K562 (cell line): ENCODE results near the gene GGCT. TPM values are rescaled to one million over a fixed set of nuclear protein-coding genes. Genes with fewer than 3 reads are reported as not detected.

Experiments used
- ZFPM2 ChIP-seq: fragments of 250-450 bp; sonication (Bioruptor Pico); IDR thresholded peaks from 2 replicates; pipeline ENCODE4 v1.5.1; 2022; ENCODE audit warnings: mild to moderate bottlenecking
- ZNF3 ChIP-seq: fragments of 250-450 bp; sonication (Bioruptor Pico); IDR thresholded peaks from 2 replicates; pipeline ENCODE4 v1.5.0; 2021; ENCODE audit warnings: mild to moderate bottlenecking, moderate library complexity
- ZNF551 ChIP-seq: fragments of 250-450 bp; sonication (Bioruptor Pico); IDR thresholded peaks from 2 replicates; pipeline ENCODE4 v1.5.0; 2021; ENCODE audit warnings: mild to moderate bottlenecking, moderate library complexity
- polyA plus RNA-seq, 8 experiments: library from polyadenylated mRNA; depleted of rRNA in 4 of 8; stranded (reverse) in 5 of 8; unstranded in 3 of 8; fragments of >200 nt; fragmentation: Nextera tagmentation in 2 of 8; fragmentation: Illumina TruSeq in 1 of 8; extraction: Ambion mirVana in 2 of 8; extraction: Trizol in 1 of 8; gene quantifications; 2 replicates each; pipeline versions ENCODE4 v1.2.1 to v1.2.3, GENCODE V29; 2011 to 2014; ENCODE audit warnings: inconsistent platforms in 1 of 8, missing spikeins in 1 of 8
- total RNA-seq, 7 experiments: library from RNA; depleted of rRNA in 6 of 7; stranded (reverse); fragments of >200 nt in 6 of 7; fragmentation: Illumina TruSeq in 2 of 7; extraction: Trizol in 2 of 7; gene quantifications; 2 replicates each; pipeline versions ENCODE4 v1.2.1 to v1.2.3, GENCODE V29; 2011 to 2021; ENCODE audit warnings: low replicate concordance in 1 of 7
- TF ChIP-seq, protein P1 (sequence below), 3 experiments: IDR thresholded peaks in 2 of 3; conservative IDR thresholded peaks in 1 of 3; 2 replicates each; pipeline ENCODE4 v1.5.1; 2011 to 2012; ENCODE audit warnings: low read length in 3 of 3, mild to moderate bottlenecking in 3 of 3, control low read depth in 2 of 3, improper control_type of control experiment in 1 of 3, inconsistent platforms in 1 of 3, low read depth in 1 of 3, mixed read lengths in 1 of 3, moderate library complexity in 1 of 3; ENCODE audit not compliant: insufficient read depth in 2 of 3
- TF ChIP-seq, protein P2 (sequence below): fragments of 250-450 bp; sonication (Bioruptor Pico); IDR thresholded peaks from 2 replicates; pipeline ENCODE4 v1.9.0; 2021; ENCODE audit warnings: mild to moderate bottlenecking, inconsistent platforms
- TF ChIP-seq, protein P3 (sequence below): fragments of 450-650 bp; formaldehyde crosslinking; conservative IDR thresholded peaks from 2 replicates; pipeline ENCODE4 v1.4.0; 2022; ENCODE audit warnings: mild to moderate bottlenecking, missing genetic modification characterization

GGCT gene
- total and polyA plus RNA-seq, 9 of the 15 experiments (the other 6 are each of a cell fraction or from before 2014, with no cell fraction given): 79.0 to 349 (median 136) TPM

DNA sequence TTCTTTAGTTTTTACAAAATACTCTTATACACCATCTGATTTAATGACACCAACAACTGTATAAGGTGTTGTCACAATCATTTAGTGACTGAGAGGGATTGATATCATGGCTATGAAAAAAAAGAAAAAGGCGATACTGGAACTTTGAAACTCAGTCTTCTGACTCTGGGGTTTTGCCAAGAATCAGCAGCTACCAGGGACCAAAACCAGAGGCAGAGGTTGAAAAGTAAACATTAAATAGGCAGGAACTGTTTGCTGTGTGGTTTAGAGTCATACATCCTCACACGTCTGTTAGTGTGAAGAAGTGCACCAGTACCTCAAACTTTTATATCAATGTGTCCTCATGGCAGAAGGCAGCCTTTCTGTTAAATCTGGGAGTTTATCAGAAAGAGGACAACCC lies 19.9 kb upstream of the GGCT start (continued):
- TF ChIP-seq, protein P1, sequence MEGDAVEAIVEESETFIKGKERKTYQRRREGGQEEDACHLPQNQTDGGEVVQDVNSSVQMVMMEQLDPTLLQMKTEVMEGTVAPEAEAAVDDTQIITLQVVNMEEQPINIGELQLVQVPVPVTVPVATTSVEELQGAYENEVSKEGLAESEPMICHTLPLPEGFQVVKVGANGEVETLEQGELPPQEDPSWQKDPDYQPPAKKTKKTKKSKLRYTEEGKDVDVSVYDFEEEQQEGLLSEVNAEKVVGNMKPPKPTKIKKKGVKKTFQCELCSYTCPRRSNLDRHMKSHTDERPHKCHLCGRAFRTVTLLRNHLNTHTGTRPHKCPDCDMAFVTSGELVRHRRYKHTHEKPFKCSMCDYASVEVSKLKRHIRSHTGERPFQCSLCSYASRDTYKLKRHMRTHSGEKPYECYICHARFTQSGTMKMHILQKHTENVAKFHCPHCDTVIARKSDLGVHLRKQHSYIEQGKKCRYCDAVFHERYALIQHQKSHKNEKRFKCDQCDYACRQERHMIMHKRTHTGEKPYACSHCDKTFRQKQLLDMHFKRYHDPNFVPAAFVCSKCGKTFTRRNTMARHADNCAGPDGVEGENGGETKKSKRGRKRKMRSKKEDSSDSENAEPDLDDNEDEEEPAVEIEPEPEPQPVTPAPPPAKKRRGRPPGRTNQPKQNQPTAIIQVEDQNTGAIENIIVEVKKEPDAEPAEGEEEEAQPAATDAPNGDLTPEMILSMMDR (IDR thresholded peaks at IDR 0.05 in 2 of 3, conservative IDR thresholded peaks at IDR 0.05 in 1 of 3; ENCODE audit: insufficient read depth in 2 of 3, low read depth in 1 of 3, low read length in 3 of 3): no peak
- no peak for TF ChIP-seq ZFPM2 (CRISPR knock-in tag)
- TF ChIP-seq, protein P2, sequence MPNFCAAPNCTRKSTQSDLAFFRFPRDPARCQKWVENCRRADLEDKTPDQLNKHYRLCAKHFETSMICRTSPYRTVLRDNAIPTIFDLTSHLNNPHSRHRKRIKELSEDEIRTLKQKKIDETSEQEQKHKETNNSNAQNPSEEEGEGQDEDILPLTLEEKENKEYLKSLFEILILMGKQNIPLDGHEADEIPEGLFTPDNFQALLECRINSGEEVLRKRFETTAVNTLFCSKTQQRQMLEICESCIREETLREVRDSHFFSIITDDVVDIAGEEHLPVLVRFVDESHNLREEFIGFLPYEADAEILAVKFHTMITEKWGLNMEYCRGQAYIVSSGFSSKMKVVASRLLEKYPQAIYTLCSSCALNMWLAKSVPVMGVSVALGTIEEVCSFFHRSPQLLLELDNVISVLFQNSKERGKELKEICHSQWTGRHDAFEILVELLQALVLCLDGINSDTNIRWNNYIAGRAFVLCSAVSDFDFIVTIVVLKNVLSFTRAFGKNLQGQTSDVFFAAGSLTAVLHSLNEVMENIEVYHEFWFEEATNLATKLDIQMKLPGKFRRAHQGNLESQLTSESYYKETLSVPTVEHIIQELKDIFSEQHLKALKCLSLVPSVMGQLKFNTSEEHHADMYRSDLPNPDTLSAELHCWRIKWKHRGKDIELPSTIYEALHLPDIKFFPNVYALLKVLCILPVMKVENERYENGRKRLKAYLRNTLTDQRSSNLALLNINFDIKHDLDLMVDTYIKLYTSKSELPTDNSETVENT (CRISPR knock-in tag): no peak
- TF ChIP-seq ZNF3 (CRISPR knock-in tag): no peak
- TF ChIP-seq, protein P3, sequence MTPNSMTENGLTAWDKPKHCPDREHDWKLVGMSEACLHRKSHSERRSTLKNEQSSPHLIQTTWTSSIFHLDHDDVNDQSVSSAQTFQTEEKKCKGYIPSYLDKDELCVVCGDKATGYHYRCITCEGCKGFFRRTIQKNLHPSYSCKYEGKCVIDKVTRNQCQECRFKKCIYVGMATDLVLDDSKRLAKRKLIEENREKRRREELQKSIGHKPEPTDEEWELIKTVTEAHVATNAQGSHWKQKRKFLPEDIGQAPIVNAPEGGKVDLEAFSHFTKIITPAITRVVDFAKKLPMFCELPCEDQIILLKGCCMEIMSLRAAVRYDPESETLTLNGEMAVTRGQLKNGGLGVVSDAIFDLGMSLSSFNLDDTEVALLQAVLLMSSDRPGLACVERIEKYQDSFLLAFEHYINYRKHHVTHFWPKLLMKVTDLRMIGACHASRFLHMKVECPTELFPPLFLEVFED (CRISPR knock-in tag): no peak
- TF ChIP-seq ZNF551 (CRISPR knock-in tag): no peak
- TF ChIP-seq, all 486 proteins: peak for 0
